ENCODE measurements around the gene ULK3.

DNA sequence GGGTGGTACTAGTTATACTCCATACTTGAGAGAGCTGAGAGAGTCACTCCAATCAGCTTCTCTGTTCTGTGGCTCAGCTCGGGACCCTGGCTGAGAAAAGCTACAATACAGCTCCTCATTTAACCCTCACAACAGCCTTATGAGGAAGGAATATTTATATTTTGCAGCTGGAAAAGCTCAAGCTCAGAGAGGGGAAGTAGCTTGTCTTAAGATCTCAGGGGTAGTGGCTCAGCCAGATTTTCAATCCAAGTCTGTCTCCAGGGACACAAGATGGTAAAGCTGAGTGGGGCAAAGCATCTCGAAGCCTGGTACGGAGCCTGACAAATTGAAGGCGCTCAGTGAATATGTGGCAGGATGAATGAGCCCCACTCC is 15.4 kb upstream of the ULK3 start:
- no peak for TF ChIP-seq CTCF (IDR thresholded peaks at IDR 0.05)
- no peak for TF ChIP-seq CHD2 (IDR thresholded peaks at IDR 0.05; ENCODE audit: low read length, partially characterized antibody)
- TF ChIP-seq JUN (IDR thresholded peaks at IDR 0.05): no peak
- no peak for TF ChIP-seq KDM1A (IDR thresholded peaks at IDR 0.05; ENCODE audit: low read depth)
- TF ChIP-seq ZFP36 (IDR thresholded peaks at IDR 0.05; ENCODE audit: borderline replicate concordance, partially characterized antibody): no peak
- no peak for TF ChIP-seq BHLHE40 (IDR thresholded peaks at IDR 0.05; ENCODE audit: low read depth, low read length)
- no peak for TF ChIP-seq EP300 (IDR thresholded peaks at IDR 0.05)
- no peak for TF ChIP-seq POLR2A (IDR thresholded peaks at IDR 0.05; ENCODE audit: low read length)
- TF ChIP-seq RFX5 (IDR thresholded peaks at IDR 0.05): no peak
- no peak for TF ChIP-seq CEBPB (IDR thresholded peaks at IDR 0.05)
- TF ChIP-seq RAD21 (conservative IDR thresholded peaks at IDR 0.05 in 1 of 2, IDR thresholded peaks at IDR 0.05 in 1 of 2): no peak
